ENCODE measurements around the gene CDKN2AIPNL.
"Not testable (repeated sequence)": the region's sequence is repeated elsewhere in the genome, so short reads cannot be mapped to it uniquely, and the experiment has no call there.

Gene CDKN2AIPNL

DNA sequence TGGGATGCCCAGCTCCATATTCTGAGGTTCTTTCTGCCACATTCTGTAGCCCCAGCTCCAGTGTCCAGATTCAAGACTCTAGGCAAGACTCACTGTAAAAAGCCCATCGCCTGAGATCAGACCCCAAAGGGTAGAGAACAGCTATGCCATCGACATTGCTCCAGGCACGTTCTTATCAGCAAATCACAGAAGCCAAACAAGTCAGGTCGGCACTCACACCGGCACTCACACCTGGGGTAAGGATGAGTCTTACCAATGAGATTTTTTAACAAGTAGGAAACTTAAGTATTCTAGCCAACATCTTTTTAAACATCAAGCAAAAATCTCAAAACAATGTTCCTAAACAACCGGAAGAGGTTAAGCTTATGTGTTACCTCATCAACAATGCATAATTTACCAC lies 2.4 kb downstream of the CDKN2AIPNL start:
- Mint-ChIP-seq H3K36me3 (ENCODE audit: insufficient read depth) (peaks cover 8% of the 10 kb centered on the region), H3K27me3 (no peaks in the 10 kb centered on the region), H3K4me3 (peak overlapping the region in 1 of 2 donors; percentile 97), H3K27ac (peak overlapping the region; percentile 94 to 98), H3K9me3 (no peaks in the 10 kb centered on the region), H3K4me1 (ENCODE audit: low read depth in 2 of 2) (peaks cover 14 to 36% of the 10 kb centered on the region in 2 donors)
- ATAC-seq (replicated peaks) (no peak), DNase-seq (no peak)

DNA sequence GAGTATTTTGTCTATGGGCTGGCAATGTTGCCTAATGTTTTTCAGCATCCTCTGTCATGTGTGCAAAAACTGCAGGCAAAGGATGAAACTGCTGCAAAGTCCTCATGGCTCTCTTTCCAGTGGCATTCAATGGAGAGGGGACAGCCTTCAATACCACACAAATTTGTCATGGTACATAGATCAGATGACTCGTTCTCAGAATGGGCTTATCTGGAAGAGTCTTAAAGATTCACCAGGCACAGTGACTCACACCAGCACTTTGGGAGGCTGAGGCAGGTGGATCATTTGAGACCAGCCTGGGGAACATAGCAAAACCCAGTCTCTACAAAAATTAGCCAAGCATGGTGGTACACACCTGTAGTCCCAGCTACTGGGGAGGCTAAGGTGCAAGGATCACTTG lies 5.3 kb downstream of the CDKN2AIPNL start:
- Mint-ChIP-seq H3K4me3 (no peak overlapping the region), H3K27me3 (no peaks in the 10 kb centered on the region), H3K9me3 (no peaks in the 10 kb centered on the region), H3K4me1 (ENCODE audit: low read depth in 2 of 2) (peaks cover 7 to 26% of the 10 kb centered on the region in 2 donors), H3K27ac (no peak overlapping the region), H3K36me3 (ENCODE audit: insufficient read depth) (peaks cover 16% of the 10 kb centered on the region)
- DNase-seq: no peak
- ATAC-seq (replicated peaks): no peak

DNA sequence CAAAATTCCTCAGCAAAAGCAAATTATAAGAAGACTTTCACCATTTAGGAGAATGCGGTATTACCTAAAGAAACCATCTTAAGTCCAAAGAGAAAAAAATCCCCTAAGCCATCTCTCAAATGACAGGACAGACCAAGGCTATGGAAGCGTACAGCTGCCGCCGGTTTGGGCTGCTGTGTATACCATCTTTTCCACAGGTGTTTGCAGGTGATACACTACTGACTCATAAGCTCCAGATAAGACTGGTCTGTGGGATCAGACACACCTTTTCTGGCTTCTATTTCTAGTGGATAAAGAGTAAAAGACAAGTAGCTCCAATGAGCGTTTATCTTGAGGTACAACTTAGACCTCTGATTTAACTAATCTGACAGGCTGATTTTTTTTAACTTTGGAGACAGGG lies 7.7 kb downstream of the CDKN2AIPNL start:
- Mint-ChIP-seq H3K9me3 (no peaks in the 10 kb centered on the region), H3K27ac (peak overlapping the region in 1 of 2 donors; percentile 41), H3K27me3 (no peaks in the 10 kb centered on the region), H3K36me3 (ENCODE audit: insufficient read depth) (peaks cover 29% of the 10 kb centered on the region), H3K4me1 (ENCODE audit: low read depth in 2 of 2) (peaks cover 0 to 5% of the 10 kb centered on the region in 2 donors), H3K4me3 (no peak overlapping the region)
- ATAC-seq (replicated peaks) (no peak), DNase-seq (no peak)

DNA sequence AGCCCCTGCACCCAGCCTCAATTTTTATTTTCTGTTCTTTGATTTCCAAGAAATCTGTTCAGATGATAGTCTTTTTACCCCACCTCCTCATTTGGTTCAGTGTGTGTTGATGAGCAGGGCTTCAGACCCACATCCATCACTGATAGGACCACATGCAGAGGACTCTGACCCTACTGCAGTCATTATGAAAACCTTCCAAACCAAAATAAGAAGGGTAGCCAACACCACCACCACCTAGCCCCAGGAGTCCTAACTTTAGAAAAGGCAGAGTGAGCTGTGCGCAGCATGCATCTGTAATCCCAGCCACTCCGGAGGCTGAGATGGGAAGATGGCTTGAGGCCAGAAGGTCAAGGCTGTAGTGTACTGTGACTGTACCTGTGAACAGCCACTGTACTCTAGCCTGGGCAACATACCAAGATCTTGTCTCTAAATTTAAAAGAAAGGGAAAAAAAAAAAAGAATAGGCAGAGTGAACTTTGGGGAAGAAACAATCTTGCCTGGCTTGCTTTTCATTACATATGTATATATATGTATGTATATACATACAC lies 13.0 kb downstream of the CDKN2AIPNL start:
- no peak overlapping the region for H3K4me3 Mint-ChIP-seq
- H3K9me3 Mint-ChIP-seq: no peaks in the 10 kb centered on the region
- peak overlapping the region; percentile 6 to 36 for H3K27ac Mint-ChIP-seq
- H3K27me3 Mint-ChIP-seq: no peaks in the 10 kb centered on the region
- peaks cover 45% of the 10 kb centered on the region for H3K36me3 Mint-ChIP-seq (ENCODE audit: insufficient read depth)
- no peaks in the 10 kb centered on the region for H3K4me1 Mint-ChIP-seq (ENCODE audit: low read depth in 2 of 2)
- ATAC-seq (replicated peaks) (no peak), DNase-seq (no peak)

DNA sequence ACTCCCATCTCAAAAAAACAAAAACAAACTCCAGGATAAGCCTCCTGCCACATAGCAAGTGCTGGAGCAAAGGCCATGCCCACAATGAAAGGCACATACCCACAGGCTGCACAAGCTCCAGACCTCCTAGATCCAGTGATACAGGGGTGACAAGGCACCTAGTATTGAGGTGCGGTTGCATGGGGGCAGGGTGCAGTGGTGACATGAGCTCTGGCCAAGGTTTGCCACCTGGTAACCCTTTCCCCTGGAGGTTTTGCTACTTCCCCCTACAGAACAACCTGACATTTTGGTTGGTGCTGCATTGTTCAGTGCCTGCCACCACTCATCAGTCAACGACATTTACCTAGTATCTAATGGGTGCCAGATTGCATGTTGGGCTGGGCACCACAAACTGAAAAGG lies 14.5 kb downstream of the CDKN2AIPNL start:
- Mint-ChIP-seq H3K27ac (peak overlapping the region; percentile 36 to 69), H3K4me3 (no peak overlapping the region), H3K36me3 (ENCODE audit: insufficient read depth) (peaks cover 59% of the 10 kb centered on the region), H3K27me3 (no peaks in the 10 kb centered on the region), H3K4me1 (ENCODE audit: low read depth in 2 of 2) (no peaks in the 10 kb centered on the region), H3K9me3 (no peaks in the 10 kb centered on the region)
- no peak for ATAC-seq (replicated peaks)
- no peak for DNase-seq

DNA sequence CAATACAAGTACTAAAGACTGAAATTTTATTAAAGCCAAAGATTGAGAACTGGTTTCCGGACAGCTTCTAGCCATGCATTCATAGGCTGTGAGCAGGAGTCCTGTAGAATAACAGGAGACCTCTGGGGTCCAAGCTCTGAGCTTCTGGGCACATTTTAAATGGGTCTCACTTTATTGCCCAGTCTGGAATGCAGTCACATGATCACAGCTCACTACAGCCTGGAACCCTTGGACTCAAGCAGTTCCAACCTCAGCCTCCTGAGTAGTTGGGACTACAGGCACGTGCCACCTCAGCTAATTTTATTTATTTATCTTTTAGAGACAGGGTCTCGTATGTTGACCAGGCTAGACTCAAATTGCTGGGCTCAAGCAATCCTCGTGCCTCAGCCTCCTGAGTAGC lies 15.4 kb downstream of the CDKN2AIPNL start:
- ATAC-seq (replicated peaks) (no peak), DNase-seq (no peak)
- no peak overlapping the region for H3K4me3 Mint-ChIP-seq
- no peaks in the 10 kb centered on the region for H3K9me3 Mint-ChIP-seq
- H3K27me3 Mint-ChIP-seq: no peaks in the 10 kb centered on the region
- H3K36me3 Mint-ChIP-seq (ENCODE audit: insufficient read depth): peaks cover 59% of the 10 kb centered on the region
- H3K27ac Mint-ChIP-seq: peak overlapping the region in 1 of 2 donors; percentile 69
- no peaks in the 10 kb centered on the region for H3K4me1 Mint-ChIP-seq (ENCODE audit: low read depth in 2 of 2)

DNA sequence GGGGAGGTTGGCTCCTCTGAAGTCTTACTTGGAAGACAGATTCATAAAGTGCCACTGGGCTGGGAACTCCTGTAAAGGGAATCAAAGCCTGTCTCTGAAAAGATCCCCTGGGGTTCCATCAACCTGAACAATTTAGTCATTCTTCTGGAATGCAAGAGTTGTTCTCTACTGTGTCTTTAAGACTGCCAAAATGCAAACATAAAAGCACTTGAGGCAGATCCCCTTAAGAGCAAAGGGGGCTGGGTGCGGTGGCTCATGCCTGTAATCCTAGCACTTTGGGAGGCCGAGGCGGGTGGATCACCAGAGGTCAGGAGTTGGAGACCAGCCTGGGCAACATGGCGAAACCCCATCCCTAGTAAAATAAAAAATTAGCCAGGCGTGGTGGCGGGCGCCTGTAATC lies 16.7 kb downstream of the CDKN2AIPNL start:
- no peaks in the 10 kb centered on the region for H3K4me1 Mint-ChIP-seq (ENCODE audit: low read depth in 2 of 2)
- H3K36me3 Mint-ChIP-seq (ENCODE audit: insufficient read depth): peaks cover 67% of the 10 kb centered on the region
- H3K27me3 Mint-ChIP-seq: no peaks in the 10 kb centered on the region
- H3K4me3 Mint-ChIP-seq: no peak overlapping the region
- DNase-seq: no peak
- H3K9me3 Mint-ChIP-seq: no peaks in the 10 kb centered on the region
- ATAC-seq (replicated peaks): no peak
- H3K27ac Mint-ChIP-seq: no peak overlapping the region

DNA sequence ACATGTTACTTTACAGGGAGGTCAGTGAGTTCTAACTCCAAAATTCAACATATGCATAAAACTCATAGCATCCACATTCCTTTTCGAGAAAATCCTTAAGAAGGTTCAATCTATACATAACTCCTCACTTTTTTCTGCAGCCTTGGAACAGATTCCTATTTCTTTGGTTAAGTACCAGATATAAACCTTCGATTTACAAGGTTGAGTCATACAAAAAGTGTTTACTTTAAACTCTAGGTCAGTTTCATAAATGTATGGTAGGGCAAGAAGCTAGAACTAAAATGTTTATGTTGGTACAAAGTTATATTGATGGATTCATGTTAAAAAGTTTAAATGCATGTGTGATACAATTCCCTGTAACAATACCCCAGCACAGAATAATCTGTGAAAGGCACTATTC lies 19.4 kb downstream of the CDKN2AIPNL start:
- H3K27ac Mint-ChIP-seq: peak overlapping the region in 1 of 2 donors; percentile 44
- DNase-seq (no peak), ATAC-seq (replicated peaks) (no peak)
- no peaks in the 10 kb centered on the region for H3K4me1 Mint-ChIP-seq (ENCODE audit: low read depth in 2 of 2)
- H3K9me3 Mint-ChIP-seq: no peaks in the 10 kb centered on the region
- H3K27me3 Mint-ChIP-seq: no peaks in the 10 kb centered on the region
- H3K4me3 Mint-ChIP-seq: no peak overlapping the region
- peaks cover 82% of the 10 kb centered on the region for H3K36me3 Mint-ChIP-seq (ENCODE audit: insufficient read depth)

DNA sequence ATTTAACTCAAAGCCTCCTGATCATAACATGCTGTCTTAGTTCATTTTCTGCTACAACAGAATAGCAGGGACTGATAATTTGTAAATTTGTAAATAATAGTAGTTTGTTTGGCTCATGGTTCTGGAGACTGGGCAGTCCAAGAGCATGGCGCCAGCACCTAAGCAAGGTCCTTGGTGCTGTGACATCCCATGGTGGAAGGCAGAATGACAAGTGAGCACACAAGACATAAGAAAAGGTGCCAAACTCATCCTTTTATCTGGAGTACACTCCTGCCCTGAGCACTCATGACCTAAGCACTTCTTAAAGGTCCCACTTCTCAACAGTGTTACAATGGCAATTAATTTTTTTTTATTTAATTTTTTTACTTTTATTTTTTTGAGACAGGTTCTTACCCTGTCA lies 24.2 kb downstream of the CDKN2AIPNL start:
- H3K4me1 Mint-ChIP-seq (ENCODE audit: low read depth in 2 of 2): peaks cover 1 to 8% of the 10 kb centered on the region in 2 donors
- no peaks in the 10 kb centered on the region for H3K9me3 Mint-ChIP-seq
- no peaks in the 10 kb centered on the region for H3K27me3 Mint-ChIP-seq
- ATAC-seq (replicated peaks) (no peak), DNase-seq (no peak)
- no peak overlapping the region for H3K27ac Mint-ChIP-seq
- no peak overlapping the region for H3K4me3 Mint-ChIP-seq
- H3K36me3 Mint-ChIP-seq (ENCODE audit: insufficient read depth): peaks cover 97% of the 10 kb centered on the region

DNA sequence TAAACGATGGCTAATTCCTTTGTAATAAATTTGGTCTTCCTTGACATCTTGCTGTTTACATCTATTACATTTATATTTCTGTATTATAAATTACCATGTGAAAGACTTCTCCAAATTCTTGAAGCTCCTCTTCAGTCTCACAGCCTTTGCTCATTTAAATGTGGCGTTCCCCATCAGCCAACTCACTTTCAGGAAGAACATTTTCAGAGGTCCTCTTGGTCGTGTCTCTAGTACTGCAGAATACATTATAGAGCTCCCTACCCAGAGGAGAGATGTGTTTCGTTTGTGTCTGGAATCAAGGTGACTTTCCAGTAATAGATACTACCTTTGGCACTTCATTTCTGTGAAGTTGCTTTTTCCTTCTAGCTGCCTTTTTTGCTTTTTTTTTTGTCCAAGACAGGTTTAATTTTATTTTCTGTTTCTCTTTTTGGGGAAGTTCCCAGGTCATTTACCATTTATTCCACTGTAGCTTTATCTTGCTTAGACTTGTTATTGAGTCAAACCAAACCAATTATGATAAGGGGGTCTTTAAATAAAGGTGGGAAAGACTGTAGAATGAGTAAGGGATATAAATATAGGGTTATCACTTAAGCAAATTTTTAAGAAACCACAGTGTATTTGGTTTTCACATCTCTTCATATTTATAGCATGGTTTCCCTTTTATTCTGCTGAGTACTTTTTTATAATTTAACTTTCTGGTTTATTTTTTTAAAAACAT lies 27.5 kb downstream of the CDKN2AIPNL start:
- Mint-ChIP-seq H3K36me3 (ENCODE audit: insufficient read depth) (peaks cover 97% of the 10 kb centered on the region), H3K27me3 (no peaks in the 10 kb centered on the region), H3K9me3 (no peaks in the 10 kb centered on the region), H3K4me3 (no peak overlapping the region), H3K27ac (peak overlapping the region; percentile 19 to 65), H3K4me1 (ENCODE audit: low read depth in 2 of 2) (peaks cover 1 to 11% of the 10 kb centered on the region in 2 donors)
- ATAC-seq (replicated peaks): no peak
- no peak for DNase-seq

DNA sequence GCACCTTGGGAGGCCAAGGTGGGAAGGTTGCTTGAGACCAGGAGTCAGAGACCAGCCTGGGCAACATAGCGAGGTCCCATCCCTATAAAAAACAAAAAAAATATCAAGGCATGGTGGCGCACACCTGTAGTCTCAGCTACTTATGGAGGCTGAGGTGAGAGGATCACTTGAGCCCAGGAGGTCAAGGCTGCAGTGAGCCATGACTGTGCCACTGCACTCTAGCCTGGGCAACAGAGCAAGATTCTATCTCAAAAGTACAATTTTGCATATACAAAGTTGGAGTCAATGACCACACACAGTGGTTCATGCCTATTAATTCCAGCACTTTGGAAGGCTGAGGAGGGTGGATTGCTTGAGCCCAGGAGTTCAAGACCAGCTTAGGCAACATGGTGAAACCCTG lies 29.5 kb downstream of the CDKN2AIPNL start:
- Mint-ChIP-seq H3K36me3 (ENCODE audit: insufficient read depth) (peaks cover 90% of the 10 kb centered on the region), H3K4me1 (ENCODE audit: low read depth in 2 of 2) (peaks cover 3 to 11% of the 10 kb centered on the region in 2 donors)
- not testable (repeated sequence) for ATAC-seq (replicated peaks); DNase-seq; H3K27ac Mint-ChIP-seq; H3K9me3 Mint-ChIP-seq; H3K27me3 Mint-ChIP-seq; H3K4me3 Mint-ChIP-seq

DNA sequence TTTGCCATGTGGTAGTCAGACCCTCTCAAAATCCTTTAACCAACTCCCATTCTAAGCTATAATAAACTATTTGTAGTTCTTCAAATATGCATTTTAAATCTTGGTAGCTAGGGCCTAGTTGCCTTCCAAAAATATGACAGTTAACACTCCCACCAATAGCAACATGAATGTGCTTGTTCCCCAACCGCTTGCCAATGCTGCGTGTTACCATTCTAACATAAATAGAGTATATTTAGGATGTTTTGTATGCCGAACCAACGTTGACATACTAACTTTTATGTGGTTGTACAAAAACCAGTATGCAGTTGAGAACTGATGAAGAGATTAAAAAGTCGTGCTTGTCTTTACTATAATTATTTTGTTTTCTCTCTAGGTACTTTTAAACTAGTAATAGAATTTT lies 31.3 kb downstream of the CDKN2AIPNL start:
- H3K27me3 Mint-ChIP-seq: no peaks in the 10 kb centered on the region
- H3K27ac Mint-ChIP-seq: peak overlapping the region in 1 of 2 donors; percentile 16
- H3K36me3 Mint-ChIP-seq (ENCODE audit: insufficient read depth): peaks cover 85% of the 10 kb centered on the region
- H3K4me1 Mint-ChIP-seq (ENCODE audit: low read depth in 2 of 2): peaks cover 3 to 15% of the 10 kb centered on the region in 2 donors
- no peak for ATAC-seq (replicated peaks)
- no peaks in the 10 kb centered on the region for H3K9me3 Mint-ChIP-seq
- no peak for DNase-seq
- no peak overlapping the region for H3K4me3 Mint-ChIP-seq

DNA sequence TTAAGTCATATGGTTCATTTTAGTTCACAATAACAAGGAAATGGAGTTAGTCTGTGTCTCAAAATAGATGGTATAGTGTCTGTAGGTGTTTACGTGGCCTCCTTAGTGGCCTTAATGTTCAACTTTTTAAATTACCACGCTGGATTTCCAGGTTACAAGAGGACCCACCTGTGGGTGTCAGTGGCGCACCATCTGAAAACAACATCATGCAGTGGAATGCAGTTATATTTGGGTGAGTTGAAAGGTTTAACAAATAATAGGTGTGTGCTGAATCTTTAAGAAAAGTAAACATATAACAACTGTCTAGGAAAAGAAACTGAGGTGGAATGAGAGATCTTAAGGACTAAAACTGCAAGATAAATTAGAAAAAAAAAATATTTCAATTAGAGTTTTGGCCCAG lies 37.4 kb downstream of the CDKN2AIPNL start:
- no peak for DNase-seq
- peaks cover 32 to 35% of the 10 kb centered on the region in 2 donors for H3K4me1 Mint-ChIP-seq (ENCODE audit: low read depth in 2 of 2)

DNA sequence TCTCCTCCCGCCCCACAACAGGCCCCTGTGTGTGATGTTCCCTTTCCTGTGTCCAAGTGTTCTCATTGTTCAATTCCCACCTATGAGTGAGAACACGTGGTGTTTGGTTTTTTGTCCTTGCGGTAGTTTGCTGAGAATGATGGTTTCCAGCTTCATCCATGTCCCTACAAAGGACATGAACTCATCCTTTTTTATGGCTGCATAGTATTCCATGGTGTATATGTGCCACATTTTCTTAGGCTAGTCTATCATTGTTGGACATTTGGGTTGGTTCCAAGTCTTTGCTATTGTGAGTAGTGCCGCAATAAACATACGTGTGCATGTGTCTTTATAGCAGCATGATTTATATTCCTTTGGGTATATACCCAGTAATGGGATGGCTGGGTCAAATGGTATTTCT lies 38.0 kb downstream of the CDKN2AIPNL start:
- not testable (repeated sequence) for H3K27ac Mint-ChIP-seq; H3K9me3 Mint-ChIP-seq; DNase-seq; ATAC-seq (replicated peaks); H3K27me3 Mint-ChIP-seq
- peaks cover 32 to 35% of the 10 kb centered on the region in 2 donors for H3K4me1 Mint-ChIP-seq (ENCODE audit: low read depth in 2 of 2)
- H3K36me3 Mint-ChIP-seq (ENCODE audit: insufficient read depth): peaks cover 58% of the 10 kb centered on the region
- peak overlapping the region; percentile 98 for H3K4me3 Mint-ChIP-seq

More for the DNA sequence above, 37.4 kb downstream of the CDKN2AIPNL start:
- no peak overlapping the region for H3K27ac Mint-ChIP-seq
- no peak for ATAC-seq (replicated peaks)
- peaks cover 61% of the 10 kb centered on the region for H3K36me3 Mint-ChIP-seq (ENCODE audit: insufficient read depth)
- H3K9me3 Mint-ChIP-seq: no peaks in the 10 kb centered on the region
- H3K27me3 Mint-ChIP-seq: no peaks in the 10 kb centered on the region
- H3K4me3 Mint-ChIP-seq: peak overlapping the region in 1 of 2 donors; percentile 98

Data from effector memory CD8-positive, alpha-beta T cell (primary cell).